ENCODE data around the gene LGR6.

Gene LGR6

DNA sequence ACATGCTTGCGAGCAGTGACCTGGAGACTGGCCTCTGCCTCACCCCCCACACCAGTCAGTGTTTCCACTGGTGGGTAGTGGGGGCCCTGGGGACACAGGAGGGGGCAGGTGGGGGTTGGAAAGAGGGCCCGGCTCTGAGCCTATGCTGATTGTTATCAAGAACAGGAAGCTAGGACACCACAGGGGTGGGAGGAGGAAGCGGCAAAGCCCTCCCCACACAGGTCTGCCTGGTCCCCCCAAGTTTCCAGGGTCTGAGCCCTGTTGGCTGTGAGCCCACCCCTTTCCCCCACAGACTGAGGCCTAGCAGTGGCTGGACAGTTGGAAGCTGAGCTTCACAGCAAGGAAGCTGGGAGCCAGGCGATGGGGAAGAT is 31.6 kb upstream of the LGR6 start:
- H3K9me3 ChIP-seq, result no peaks in the 10 kb centered on the region
- TF ChIP-seq CTCF (IDR thresholded peaks at IDR 0.05; ENCODE audit: low read depth, low read length), result no peak
- H3K4me3 ChIP-seq (ENCODE audit: low read depth, low read length), result no peak overlapping the region
- no peaks in the 10 kb centered on the region for H3K27me3 ChIP-seq
- DNase-seq, result no peak
- H3K36me3 ChIP-seq, result no peaks in the 10 kb centered on the region
- H3K4me1 ChIP-seq, result no peaks in the 10 kb centered on the region

DNA sequence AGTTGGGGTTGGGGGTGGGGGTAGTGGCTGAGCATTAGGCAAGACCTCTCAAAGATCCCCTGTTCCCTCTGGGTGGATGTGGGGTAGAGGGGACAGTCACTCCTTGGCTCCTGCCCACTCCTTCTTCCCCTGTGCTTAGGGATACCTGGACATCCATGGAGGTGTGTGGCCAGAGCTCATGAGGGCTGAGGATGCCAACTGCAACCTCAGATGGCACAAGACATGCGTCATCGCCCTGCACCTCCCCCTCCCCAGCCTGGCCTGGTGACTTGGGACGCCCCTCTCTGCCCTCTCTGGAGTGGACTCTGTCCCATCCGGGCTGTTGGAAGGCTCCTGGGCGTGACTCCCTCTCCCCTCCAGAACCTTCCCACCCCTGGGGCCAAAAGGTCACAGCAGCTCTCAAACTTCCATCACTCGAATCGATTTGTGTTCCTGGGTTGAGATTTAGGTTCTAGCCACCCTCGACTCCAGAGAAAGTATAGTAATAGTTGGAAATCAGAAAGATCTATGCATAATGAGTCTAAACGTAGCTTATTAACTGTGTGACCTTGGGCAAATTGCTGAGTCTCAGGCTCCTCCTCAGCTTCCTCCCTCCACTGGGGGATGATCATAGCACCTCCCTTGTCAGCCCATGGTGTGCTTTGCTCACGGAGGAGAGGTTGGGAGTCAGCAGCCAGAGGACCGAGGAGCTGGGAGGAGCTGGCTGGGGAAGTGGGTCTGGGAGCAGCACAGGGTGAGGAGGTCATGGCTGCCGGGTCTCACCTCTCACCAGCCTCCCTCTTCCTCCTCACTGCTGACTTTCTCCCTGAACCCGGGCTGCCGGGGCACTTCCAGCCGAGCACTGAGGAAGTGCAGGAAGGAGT is 30.9 kb upstream of the LGR6 start:
- Histone ChIP-seq H3K4me3 (ENCODE audit: low read depth, low read length) (no peak overlapping the region), H3K4me1 (peaks cover 3% of the 10 kb centered on the region), H3K27me3 (no peaks in the 10 kb centered on the region), H3K9me3 (no peaks in the 10 kb centered on the region), H3K36me3 (no peaks in the 10 kb centered on the region)
- TF ChIP-seq CTCF (IDR thresholded peaks at IDR 0.05; ENCODE audit: low read depth, low read length), result no peak
- DNase-seq, result no peak

DNA sequence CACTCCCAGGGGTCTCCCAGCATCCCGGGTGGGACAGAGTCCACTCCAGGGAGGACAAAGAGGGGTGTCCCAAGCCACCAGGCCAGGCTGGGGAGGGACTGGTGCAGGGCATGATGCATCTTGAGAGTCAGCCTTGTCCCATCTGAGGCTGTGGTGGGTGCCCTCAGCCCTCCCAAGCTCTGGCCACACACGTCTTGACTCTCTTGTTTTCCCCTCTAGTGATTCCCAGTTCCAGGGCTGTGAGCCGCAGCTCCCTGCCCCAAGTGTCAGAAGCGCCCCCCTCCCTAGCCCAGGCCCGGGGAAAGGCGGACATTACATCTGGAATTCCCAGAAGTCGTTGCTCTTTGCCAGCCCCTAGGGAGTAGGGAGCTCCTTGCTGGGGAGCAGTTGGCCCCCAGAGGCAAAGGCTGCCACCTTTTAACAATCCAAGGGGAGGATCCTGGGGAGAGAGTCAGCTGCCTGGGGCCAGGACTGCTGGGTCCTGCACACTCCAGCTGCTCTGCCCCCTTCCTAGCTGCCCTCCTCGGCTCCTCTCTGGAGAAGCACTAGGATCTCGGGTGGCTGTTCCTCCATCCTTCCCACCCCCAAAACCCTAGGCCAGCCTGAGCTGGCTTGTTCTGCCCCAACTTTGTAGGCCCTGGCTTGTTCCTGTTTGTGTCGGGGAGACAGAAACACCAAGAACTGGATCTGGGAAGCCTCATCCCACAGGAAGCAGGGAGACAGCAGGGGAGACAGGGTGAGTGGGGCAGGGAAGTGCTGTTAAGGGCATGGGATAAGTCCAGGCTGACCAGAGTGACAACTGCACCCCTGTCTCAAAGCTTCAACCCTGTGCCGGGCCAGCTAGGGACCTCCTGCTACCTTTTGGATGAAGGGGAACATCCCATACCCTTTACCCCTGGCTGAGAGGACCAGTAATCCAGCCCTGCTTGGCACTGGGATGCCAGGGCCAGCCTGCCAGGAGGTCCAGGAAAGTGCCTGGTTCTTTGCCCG is 30.0 kb upstream of the LGR6 start:
- peaks cover 9% of the 10 kb centered on the region for H3K4me1 ChIP-seq
- TF ChIP-seq CTCF (IDR thresholded peaks at IDR 0.05; ENCODE audit: low read depth, low read length), result no peak
- no peaks in the 10 kb centered on the region for H3K9me3 ChIP-seq
- DNase-seq, result no peak
- no peaks in the 10 kb centered on the region for H3K27me3 ChIP-seq
- H3K36me3 ChIP-seq, result no peaks in the 10 kb centered on the region
- H3K4me3 ChIP-seq (ENCODE audit: low read depth, low read length), result no peak overlapping the region

GRCh38 chr1:202164271-202165037 is 29.1 kb upstream of the LGR6 start:
- DNase-seq, result no peak
- no peak for TF ChIP-seq CTCF (IDR thresholded peaks at IDR 0.05; ENCODE audit: low read depth, low read length)
- Histone ChIP-seq H3K4me1 (peaks cover 9% of the 10 kb centered on the region), H3K4me3 (ENCODE audit: low read depth, low read length) (no peak overlapping the region), H3K9me3 (no peaks in the 10 kb centered on the region), H3K36me3 (no peaks in the 10 kb centered on the region), H3K27me3 (no peaks in the 10 kb centered on the region)

DNA sequence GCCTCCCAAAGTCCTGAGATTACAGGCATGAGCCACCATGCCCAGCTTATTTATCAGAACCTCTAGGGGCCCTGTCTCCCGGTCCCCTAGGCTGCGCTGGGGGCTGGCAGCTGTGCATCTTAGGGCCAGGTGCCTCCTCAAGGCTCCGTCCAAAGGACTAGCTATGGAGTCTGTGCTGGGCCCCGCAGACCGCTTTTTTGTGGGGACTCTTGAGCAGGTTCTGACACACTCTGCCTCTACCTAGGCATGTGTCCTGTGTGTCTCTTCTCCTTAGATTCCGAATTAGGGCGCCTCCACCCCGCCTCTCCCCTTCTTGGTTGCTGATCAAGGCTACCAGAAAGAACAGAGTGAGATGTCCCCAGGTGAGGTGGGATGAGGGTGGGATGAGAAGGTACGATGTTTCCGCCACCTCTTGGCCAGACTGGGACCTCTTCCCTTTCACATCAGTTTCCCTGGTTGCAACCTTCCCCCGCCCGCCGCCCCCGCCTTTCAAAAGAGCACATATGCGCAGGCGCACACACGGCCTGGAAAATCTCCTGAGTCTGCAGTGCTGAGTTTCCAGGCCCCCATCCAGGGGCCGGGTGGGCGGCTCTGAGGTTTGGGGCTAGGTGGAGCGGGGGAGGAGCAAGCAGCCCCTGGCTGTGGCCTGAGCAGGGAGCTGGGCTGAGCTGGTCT is 28.2 kb upstream of the LGR6 start:
- Histone ChIP-seq H3K27me3 (no peaks in the 10 kb centered on the region), H3K4me3 (ENCODE audit: low read depth, low read length) (no peak overlapping the region), H3K9me3 (no peaks in the 10 kb centered on the region), H3K36me3 (no peaks in the 10 kb centered on the region), H3K4me1 (peaks cover 9% of the 10 kb centered on the region)
- DNase-seq, result no peak
- no peak for TF ChIP-seq CTCF (IDR thresholded peaks at IDR 0.05; ENCODE audit: low read depth, low read length)

Data from BE2C (cell line).